DOHH2 (cell line): Measurements from ENCODE around the gene KRTAP6-3.

Experiments used
- H3F3A ChIP-seq: fragments of 200-600 bp; sonication (generic), shearing (Covaris generic); 2 replicates; pipeline ENCODE4 v1.6.0; 2016; ENCODE audit warnings: antibody characterized with exemption, mild to moderate bottlenecking; ENCODE audit not compliant: control insufficient read depth, insufficient read depth
- H3K27ac ChIP-seq: fragments of 200-600 bp; sonication (generic); 2 replicates; pipeline ENCODE4 v1.5.1; 2014; ENCODE audit warnings: low read depth, mild to moderate bottlenecking, low read length, moderate library complexity
- H3K27me3 ChIP-seq: fragments of 200-600 bp; sonication (generic); 2 replicates; pipeline ENCODE4 v1.6.1; 2014; ENCODE audit warnings: mild to moderate bottlenecking, low read length, mixed read lengths; ENCODE audit not compliant: control insufficient read depth
- H3K36me3 ChIP-seq: fragments of 200-600 bp; sonication (generic); 2 replicates; pipeline ENCODE4 v1.6.1; 2014; ENCODE audit warnings: mild to moderate bottlenecking, low read length, moderate library complexity, mixed read lengths; ENCODE audit not compliant: control insufficient read depth
- H3K4me1 ChIP-seq: fragments of 200-600 bp; sonication (generic); 2 replicates; pipeline ENCODE4 v1.6.1; 2014; ENCODE audit warnings: mild to moderate bottlenecking, low read length, mixed read lengths; ENCODE audit not compliant: control insufficient read depth
- H3K4me2 ChIP-seq: fragments of 200-600 bp; sonication (generic); 2 replicates; pipeline ENCODE4 v1.6.0; 2014; ENCODE audit warnings: mild to moderate bottlenecking, low read length, moderate library complexity
- H3K4me3 ChIP-seq: fragments of 200-600 bp; sonication (generic); 2 replicates; pipeline ENCODE4 v1.5.1; 2014; ENCODE audit warnings: mild to moderate bottlenecking, low read length, mixed read lengths
- H3K79me2 ChIP-seq: fragments of 200-600 bp; sonication (generic); 2 replicates; pipeline ENCODE4 v1.6.1; 2014; ENCODE audit warnings: mild to moderate bottlenecking, low read length, mixed read lengths; ENCODE audit not compliant: control insufficient read depth
- H3K9me2 ChIP-seq: fragments of 200-600 bp; sonication (generic); replicated peaks from 2 replicates; pipeline ENCODE4 v1.6.1; 2014; ENCODE audit warnings: mild to moderate bottlenecking, low read length, mixed read lengths; ENCODE audit not compliant: control insufficient read depth
- H3K9me3 ChIP-seq: fragments of 200-600 bp; sonication (generic); 2 replicates; pipeline ENCODE4 v1.6.1; 2014; ENCODE audit warnings: antibody characterized with exemption, low read length, mixed read lengths; ENCODE audit not compliant: control insufficient read depth, insufficient read depth
- H4K20me1 ChIP-seq: fragments of 200-600 bp; sonication (generic); 2 replicates; pipeline ENCODE4 v1.6.0; 2014; ENCODE audit warnings: low read depth, mild to moderate bottlenecking, antibody characterized with exemption, low read length, moderate library complexity; ENCODE audit not compliant: control insufficient read depth, insufficient read depth
- EZH2phosphoT487 ChIP-seq: fragments of 200-600 bp; sonication (generic); IDR thresholded peaks from 2 replicates; pipeline ENCODE4 v1.6.1; 2017; ENCODE audit warnings: borderline replicate concordance, mild to moderate bottlenecking, antibody characterized with exemption, low read length, moderate library complexity, mixed read lengths
- TF ChIP-seq, protein P1 (sequence below): fragments of 200-600 bp; sonication (generic); IDR thresholded peaks from one replicate; pipeline ENCODE4 v1.5.1; 2014; ENCODE audit warnings: antibody characterized with exemption, mild to moderate bottlenecking, low read depth, low read length; ENCODE audit not compliant: poor library complexity, severe bottlenecking

KRTAP6-3 gene

DNA sequence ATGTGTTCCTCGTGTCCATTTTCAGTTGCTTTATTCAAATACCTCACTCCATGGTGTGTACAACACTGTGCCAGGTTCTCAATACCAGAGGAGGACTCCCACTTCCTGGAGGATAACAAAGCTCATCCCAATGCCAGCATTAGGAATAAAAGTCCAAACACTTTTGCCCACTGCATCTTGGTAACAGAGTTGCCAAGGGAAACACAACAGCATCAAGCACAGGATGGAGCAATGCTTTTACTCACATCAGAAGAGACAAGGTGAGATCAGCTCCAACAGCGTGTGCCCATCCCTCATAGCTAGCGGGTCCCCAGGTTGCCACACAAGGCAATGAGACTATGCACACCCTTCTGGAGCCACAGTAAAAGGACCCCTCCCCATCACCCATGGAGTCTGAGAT lies 31.1 kb downstream of the KRTAP6-3 start:
- no peak for TF ChIP-seq EZH2phosphoT487
- TF ChIP-seq, protein P1, sequence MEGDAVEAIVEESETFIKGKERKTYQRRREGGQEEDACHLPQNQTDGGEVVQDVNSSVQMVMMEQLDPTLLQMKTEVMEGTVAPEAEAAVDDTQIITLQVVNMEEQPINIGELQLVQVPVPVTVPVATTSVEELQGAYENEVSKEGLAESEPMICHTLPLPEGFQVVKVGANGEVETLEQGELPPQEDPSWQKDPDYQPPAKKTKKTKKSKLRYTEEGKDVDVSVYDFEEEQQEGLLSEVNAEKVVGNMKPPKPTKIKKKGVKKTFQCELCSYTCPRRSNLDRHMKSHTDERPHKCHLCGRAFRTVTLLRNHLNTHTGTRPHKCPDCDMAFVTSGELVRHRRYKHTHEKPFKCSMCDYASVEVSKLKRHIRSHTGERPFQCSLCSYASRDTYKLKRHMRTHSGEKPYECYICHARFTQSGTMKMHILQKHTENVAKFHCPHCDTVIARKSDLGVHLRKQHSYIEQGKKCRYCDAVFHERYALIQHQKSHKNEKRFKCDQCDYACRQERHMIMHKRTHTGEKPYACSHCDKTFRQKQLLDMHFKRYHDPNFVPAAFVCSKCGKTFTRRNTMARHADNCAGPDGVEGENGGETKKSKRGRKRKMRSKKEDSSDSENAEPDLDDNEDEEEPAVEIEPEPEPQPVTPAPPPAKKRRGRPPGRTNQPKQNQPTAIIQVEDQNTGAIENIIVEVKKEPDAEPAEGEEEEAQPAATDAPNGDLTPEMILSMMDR = no peak
- Histone ChIP-seq H3K4me2 (no peak overlapping the region), H4K20me1 (no peaks in the 10 kb centered on the region), H3K4me1 (no peaks in the 10 kb centered on the region), H3K9me2 (no peaks in the 10 kb centered on the region), H3K9me3 (peaks cover 2% of the 10 kb centered on the region; the same call in 1 of the 2 replicates), H3K27me3 (no peaks in the 10 kb centered on the region), H3K27ac (no peak overlapping the region), H3K36me3 (no peaks in the 10 kb centered on the region), H3K79me2 (no peaks in the 10 kb centered on the region), H3F3A (no peaks in the 10 kb centered on the region), H3K4me3 (no peak overlapping the region)

DNA sequence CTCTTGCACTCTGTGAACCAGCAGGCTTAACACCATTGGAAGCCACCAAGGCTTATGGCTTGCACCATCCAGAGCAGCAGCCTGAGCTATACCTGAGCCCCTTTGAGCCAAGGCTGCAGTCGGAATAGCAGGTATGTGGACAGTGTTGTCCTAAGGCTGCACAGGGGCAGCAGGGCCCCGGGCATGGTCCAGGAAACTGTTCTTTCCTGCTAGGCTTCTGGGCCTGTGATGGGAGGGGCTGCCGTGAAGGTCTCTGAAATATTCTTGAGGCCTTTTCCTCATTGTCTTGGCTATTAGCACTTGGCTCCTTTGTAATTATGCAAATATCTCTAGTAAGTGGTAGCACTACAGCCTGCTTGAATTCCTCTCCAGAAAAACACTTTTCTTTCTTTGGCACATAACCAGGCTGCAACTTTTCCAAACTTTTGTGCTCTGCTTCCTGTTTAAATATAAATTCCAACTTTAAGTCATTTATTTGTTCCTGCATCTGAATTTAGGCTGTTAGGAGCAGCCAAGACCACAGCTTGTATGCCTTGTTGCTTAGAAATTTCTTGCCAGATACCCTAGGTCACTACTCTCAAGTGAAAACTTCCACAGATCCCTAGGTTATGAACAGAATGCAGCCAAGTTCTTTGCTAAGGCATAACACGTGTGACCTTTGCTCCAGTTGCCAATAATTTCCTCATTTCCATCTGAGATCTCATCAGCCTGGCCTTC lies 33.4 kb downstream of the KRTAP6-3 start:
- Histone ChIP-seq H3K27me3 (no peaks in the 10 kb centered on the region), H3K9me2 (no peaks in the 10 kb centered on the region), H4K20me1 (no peaks in the 10 kb centered on the region), H3K36me3 (no peaks in the 10 kb centered on the region), H3K27ac (no peak overlapping the region), H3F3A (no peaks in the 10 kb centered on the region), H3K4me2 (no peak overlapping the region), H3K79me2 (no peaks in the 10 kb centered on the region), H3K4me3 (no peak overlapping the region), H3K4me1 (no peaks in the 10 kb centered on the region), H3K9me3 (peaks cover 2% of the 10 kb centered on the region; the same call in 1 of the 2 replicates)
- TF ChIP-seq, protein P1 = no peak
- no peak for TF ChIP-seq EZH2phosphoT487

DNA sequence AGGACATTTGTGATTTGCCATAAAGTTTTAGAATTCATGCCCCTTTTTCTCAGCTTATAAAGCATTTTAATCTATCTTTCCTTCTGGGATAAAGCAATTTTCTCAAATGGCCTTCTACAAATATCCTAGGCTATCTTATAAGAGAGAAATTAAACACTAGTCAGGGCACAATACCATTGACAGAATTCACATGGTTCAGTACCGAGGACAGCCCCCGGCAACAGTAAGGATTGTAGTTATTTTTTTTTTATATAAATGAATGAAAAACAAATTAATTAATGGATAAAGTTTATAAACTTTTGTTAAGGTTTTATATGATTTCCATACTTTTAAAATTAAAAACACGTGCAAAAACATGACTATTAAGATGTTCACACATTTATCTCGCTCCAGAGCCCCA lies 35.9 kb downstream of the KRTAP6-3 start:
- Histone ChIP-seq H3K4me1 (no peaks in the 10 kb centered on the region), H3K4me3 (no peak overlapping the region), H3K4me2 (no peak overlapping the region), H4K20me1 (no peaks in the 10 kb centered on the region), H3K9me3 (peaks cover 5% of the 10 kb centered on the region; the same call in 1 of the 2 replicates), H3K9me2 (no peaks in the 10 kb centered on the region), H3K36me3 (no peaks in the 10 kb centered on the region), H3K79me2 (no peaks in the 10 kb centered on the region), H3K27ac (no peak overlapping the region), H3F3A (no peaks in the 10 kb centered on the region), H3K27me3 (no peaks in the 10 kb centered on the region)
- TF ChIP-seq EZH2phosphoT487 = no peak
- TF ChIP-seq, protein P1 = no peak
